ENCODE results near the gene SEZ6L.

Gene SEZ6L

DNA sequence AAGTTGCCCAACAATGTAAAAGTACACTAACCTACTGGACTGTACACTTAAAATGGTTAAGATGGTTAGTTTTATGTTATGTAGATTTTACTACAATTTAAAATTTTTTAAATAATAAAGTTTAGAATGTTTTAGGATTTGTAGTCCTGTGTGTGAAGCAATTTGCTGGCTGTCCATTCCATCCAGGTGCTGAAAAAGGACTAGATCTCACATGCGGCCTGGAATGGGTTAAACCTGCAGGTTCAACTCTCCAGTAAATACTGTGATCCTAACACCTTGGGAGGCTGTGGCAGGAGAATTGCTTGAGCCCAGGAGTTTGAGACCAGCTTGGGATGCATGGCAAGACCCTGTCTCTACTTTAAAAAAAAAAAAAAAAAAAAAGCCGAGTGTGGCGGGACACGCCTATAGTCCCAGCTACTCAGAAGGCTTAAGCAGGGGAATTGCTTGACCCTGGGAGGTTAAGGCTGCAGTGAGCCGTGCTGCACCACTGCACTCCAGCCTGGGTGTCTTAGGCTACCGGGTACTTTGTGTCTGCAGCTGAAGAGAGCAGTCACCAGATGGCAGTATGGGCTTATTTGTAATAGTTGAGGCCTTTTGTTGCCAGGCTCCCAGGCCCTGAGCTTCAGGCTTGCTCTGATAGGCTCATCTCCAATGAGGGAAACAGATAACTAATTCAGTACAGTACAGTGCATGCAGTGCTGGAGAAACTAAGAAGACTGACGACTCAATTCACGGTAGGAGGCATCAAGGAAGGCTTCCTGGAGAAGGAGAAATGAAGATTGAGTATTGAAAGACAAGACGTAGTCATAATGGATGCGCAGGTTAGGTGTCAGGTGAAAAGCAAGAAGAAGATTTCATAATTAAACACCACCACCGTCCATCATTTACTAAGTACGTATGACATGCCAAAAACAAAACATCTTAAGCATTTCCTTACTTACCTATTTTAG is 195.1 kb downstream of the SEZ6L start:
- TF ChIP-seq, protein P1, sequence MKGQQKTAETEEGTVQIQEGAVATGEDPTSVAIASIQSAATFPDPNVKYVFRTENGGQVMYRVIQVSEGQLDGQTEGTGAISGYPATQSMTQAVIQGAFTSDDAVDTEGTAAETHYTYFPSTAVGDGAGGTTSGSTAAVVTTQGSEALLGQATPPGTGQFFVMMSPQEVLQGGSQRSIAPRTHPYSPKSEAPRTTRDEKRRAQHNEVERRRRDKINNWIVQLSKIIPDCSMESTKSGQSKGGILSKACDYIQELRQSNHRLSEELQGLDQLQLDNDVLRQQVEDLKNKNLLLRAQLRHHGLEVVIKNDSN (IDR thresholded peaks at IDR 0.05) = no peak
- no peak for TF ChIP-seq TEAD4 (IDR thresholded peaks at IDR 0.05)
- no peak for TF ChIP-seq CEBPB (IDR thresholded peaks at IDR 0.05)
- TF ChIP-seq EGR1 (IDR thresholded peaks at IDR 0.05) = no peak
- peak; percentile 86 for TF ChIP-seq RAD21 (IDR thresholded peaks at IDR 0.05; ENCODE audit: low read depth)
- TF ChIP-seq CREB1 (IDR thresholded peaks at IDR 0.05; ENCODE audit: low read depth) = no peak
- no peak for TF ChIP-seq NFIC (IDR thresholded peaks at IDR 0.05)
- TF ChIP-seq, protein P2, sequence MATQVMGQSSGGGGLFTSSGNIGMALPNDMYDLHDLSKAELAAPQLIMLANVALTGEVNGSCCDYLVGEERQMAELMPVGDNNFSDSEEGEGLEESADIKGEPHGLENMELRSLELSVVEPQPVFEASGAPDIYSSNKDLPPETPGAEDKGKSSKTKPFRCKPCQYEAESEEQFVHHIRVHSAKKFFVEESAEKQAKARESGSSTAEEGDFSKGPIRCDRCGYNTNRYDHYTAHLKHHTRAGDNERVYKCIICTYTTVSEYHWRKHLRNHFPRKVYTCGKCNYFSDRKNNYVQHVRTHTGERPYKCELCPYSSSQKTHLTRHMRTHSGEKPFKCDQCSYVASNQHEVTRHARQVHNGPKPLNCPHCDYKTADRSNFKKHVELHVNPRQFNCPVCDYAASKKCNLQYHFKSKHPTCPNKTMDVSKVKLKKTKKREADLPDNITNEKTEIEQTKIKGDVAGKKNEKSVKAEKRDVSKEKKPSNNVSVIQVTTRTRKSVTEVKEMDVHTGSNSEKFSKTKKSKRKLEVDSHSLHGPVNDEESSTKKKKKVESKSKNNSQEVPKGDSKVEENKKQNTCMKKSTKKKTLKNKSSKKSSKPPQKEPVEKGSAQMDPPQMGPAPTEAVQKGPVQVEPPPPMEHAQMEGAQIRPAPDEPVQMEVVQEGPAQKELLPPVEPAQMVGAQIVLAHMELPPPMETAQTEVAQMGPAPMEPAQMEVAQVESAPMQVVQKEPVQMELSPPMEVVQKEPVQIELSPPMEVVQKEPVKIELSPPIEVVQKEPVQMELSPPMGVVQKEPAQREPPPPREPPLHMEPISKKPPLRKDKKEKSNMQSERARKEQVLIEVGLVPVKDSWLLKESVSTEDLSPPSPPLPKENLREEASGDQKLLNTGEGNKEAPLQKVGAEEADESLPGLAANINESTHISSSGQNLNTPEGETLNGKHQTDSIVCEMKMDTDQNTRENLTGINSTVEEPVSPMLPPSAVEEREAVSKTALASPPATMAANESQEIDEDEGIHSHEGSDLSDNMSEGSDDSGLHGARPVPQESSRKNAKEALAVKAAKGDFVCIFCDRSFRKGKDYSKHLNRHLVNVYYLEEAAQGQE (IDR thresholded peaks at IDR 0.05; ENCODE audit: low read depth) = peak; percentile 72
- TF ChIP-seq, protein P3, sequence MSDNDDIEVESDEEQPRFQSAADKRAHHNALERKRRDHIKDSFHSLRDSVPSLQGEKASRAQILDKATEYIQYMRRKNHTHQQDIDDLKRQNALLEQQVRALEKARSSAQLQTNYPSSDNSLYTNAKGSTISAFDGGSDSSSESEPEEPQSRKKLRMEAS (IDR thresholded peaks at IDR 0.05) = no peak

DNA sequence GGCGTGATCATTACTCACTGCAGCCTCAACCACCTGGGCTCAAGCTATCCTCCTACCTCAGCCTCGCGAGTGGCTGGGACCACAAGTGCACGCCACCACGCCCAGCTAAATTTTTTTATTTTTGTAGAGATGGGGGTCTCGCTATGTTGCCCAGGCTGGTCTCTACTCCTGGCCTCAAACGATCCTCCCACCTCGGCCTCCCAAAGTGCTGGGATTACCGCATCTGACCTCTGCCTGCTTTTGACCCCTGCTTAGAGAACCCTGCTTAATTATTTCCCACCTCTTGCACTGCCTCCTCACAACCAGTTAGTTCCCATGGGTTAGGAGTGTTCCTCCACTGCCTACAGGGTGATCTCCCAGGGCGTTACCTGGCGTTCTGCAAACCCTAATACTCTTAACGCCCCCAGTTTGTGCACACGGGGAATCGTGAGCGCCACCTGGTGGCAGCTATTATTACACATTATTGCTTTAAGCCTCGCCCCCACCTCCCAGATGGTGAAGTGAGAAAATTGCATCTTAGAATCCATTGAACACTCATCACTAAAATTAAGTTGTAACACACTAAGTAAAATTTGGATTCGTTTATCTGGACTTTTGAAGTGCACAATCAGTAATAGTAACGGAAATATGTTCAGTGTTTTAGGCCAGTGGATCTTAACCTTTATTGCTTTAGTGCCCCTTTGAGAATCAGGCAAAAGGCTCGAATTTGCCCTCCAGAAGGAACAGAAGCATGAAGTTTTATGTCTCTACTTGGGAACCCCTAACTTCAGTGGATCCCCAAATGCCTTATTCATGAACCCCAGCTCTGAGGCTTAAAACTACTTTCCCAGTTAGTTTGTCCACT is 198.4 kb downstream of the SEZ6L start:
- TF ChIP-seq RAD21 (IDR thresholded peaks at IDR 0.05; ENCODE audit: low read depth) (peak; percentile 41; the same call in 1 of the 2 replicates), EGR1 (IDR thresholded peaks at IDR 0.05) (0 out of 2 replicates have a peak, but pooled peaks have one; percentile 35), ZBTB7A (IDR thresholded peaks at IDR 0.05; ENCODE audit: low read depth) (no peak), YY1 (IDR thresholded peaks at IDR 0.05; ENCODE audit: low read depth) (no peak), TCF12 (IDR thresholded peaks at IDR 0.05; ENCODE audit: low read depth) (no peak), FOXM1 (IDR thresholded peaks at IDR 0.05; ENCODE audit: borderline replicate concordance, low read depth) (no peak)
- TF ChIP-seq, protein P1 (IDR thresholded peaks at IDR 0.05) = no peak
- TF ChIP-seq, protein P3 (IDR thresholded peaks at IDR 0.05) = no peak

DNA sequence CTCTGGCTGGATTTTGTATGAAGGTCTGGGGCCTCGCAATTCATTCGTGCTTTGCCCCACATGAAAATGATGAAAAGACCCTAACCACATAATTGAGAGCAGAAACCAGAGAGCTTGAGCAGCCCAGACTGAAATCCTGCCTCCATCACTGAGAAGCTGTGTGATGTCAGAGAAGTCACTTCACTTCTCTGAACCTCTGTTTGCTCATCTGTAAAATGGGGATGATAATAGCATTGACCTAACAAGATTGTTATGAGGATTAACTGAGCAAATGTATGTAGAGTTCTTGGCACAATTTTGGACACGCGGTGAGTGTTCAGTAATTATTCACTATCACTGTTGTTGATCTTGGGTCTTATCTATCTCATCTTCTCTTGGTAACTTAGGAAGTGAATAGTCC is 203.6 kb downstream of the SEZ6L start:
- TF ChIP-seq, protein P1 (IDR thresholded peaks at IDR 0.05) = no peak
- TF ChIP-seq, protein P2 (IDR thresholded peaks at IDR 0.05; ENCODE audit: low read depth) = no peak
- no peak for TF ChIP-seq ZBTB7A (IDR thresholded peaks at IDR 0.05; ENCODE audit: low read depth)
- no peak for TF ChIP-seq CREB1 (IDR thresholded peaks at IDR 0.05; ENCODE audit: low read depth)
- TF ChIP-seq EGR1 (IDR thresholded peaks at IDR 0.05) = no peak
- no peak for TF ChIP-seq YY1 (IDR thresholded peaks at IDR 0.05; ENCODE audit: low read depth)
- no peak for TF ChIP-seq NFIC (IDR thresholded peaks at IDR 0.05)
- TF ChIP-seq TCF12 (IDR thresholded peaks at IDR 0.05; ENCODE audit: low read depth) = no peak
- TF ChIP-seq EP300 (IDR thresholded peaks at IDR 0.05; ENCODE audit: borderline replicate concordance) = no peak
- TF ChIP-seq TEAD4 (IDR thresholded peaks at IDR 0.05) = no peak
- TF ChIP-seq FOXM1 (IDR thresholded peaks at IDR 0.05; ENCODE audit: borderline replicate concordance, low read depth) = no peak
- no peak for TF ChIP-seq TAF1 (IDR thresholded peaks at IDR 0.05; ENCODE audit: low read depth)
- TF ChIP-seq, protein P3 (IDR thresholded peaks at IDR 0.05) = no peak
- TF ChIP-seq CEBPB (IDR thresholded peaks at IDR 0.05) = no peak
- no peak for TF ChIP-seq RAD21 (IDR thresholded peaks at IDR 0.05; ENCODE audit: low read depth)

DNA sequence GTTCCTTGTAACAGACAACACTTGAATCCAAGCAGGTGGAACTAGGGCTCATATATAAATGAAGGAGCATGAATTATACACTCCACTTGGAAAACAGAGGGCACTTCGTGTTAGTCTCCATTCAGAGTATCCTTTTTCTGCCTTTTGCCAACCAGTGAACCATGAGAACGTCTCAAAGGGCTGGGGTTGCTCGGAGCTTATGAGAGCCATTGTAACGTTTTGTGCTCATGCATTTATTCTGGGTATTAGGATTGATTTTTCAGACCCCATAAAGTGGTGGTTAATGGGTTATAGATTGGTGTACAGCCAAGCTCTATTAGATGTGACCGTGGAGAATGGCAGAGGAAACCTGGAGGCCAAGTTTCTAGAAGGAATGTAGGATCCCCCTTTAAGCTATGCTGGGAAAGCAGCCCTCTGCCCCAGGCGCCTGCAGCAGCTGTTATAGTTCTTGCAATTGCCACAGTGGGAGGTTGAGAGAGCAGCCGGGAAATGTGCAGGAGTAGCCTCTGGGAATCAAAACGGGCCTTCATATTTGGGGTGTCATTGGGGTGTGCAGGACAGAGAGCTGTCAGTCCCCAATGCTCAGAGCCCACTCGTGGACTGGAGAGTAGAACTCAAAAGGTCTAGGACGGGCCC is 205.2 kb downstream of the SEZ6L start:
- TF ChIP-seq NFIC (IDR thresholded peaks at IDR 0.05) (no peak), YY1 (IDR thresholded peaks at IDR 0.05; ENCODE audit: low read depth) (no peak), TCF12 (IDR thresholded peaks at IDR 0.05; ENCODE audit: low read depth) (no peak), EP300 (IDR thresholded peaks at IDR 0.05; ENCODE audit: borderline replicate concordance) (no peak), EGR1 (IDR thresholded peaks at IDR 0.05) (no peak), CEBPB (IDR thresholded peaks at IDR 0.05) (no peak), TAF1 (IDR thresholded peaks at IDR 0.05; ENCODE audit: low read depth) (no peak), CREB1 (IDR thresholded peaks at IDR 0.05; ENCODE audit: low read depth) (no peak), FOXM1 (IDR thresholded peaks at IDR 0.05; ENCODE audit: borderline replicate concordance, low read depth) (no peak), ZBTB7A (IDR thresholded peaks at IDR 0.05; ENCODE audit: low read depth) (no peak), TEAD4 (IDR thresholded peaks at IDR 0.05) (no peak)
- TF ChIP-seq, protein P3 (IDR thresholded peaks at IDR 0.05) = no peak
- TF ChIP-seq, protein P1 (IDR thresholded peaks at IDR 0.05) = no peak
- TF ChIP-seq, protein P2 (IDR thresholded peaks at IDR 0.05; ENCODE audit: low read depth) = no peak
